GM19468 (cell line): Measurements from ENCODE around the gene SKIC2.
"Not testable (repeated sequence)": the region's sequence is repeated elsewhere in the genome, so short reads cannot be mapped to it uniquely, and the experiment has no call there.

Experiments used
- ATAC-seq: cut with Tn5 transposase; IDR thresholded peaks from one replicate; pipeline ENCODE4 v1.9.1; 2021; ENCODE audit warnings: mild to moderate bottlenecking, moderate library complexity, moderate number of reproducible peaks; ENCODE audit not compliant: unreplicated experiment; ENCODE audit errors: extremely low read depth

Gene SKIC2

GRCh38 chr6:31968326-31968725 lies 9.4 kb downstream of the SKIC2 start:
- no peak for ATAC-seq

GRCh38 chr6:31968791-31969711 lies 10.1 kb downstream of the SKIC2 start:
- ATAC-seq, result no peak

- ATAC-seq, result no peak
Measured at GRCh38 chr6:31969712-31970603, 11.0 kb downstream of the SKIC2 start.

- ATAC-seq, result no peak
Measured at GRCh38 chr6:31970604-31971271, 11.8 kb downstream of the SKIC2 start.

GRCh38 chr6:31971279-31971992 lies 12.5 kb downstream of the SKIC2 start:
- ATAC-seq, result no peak

GRCh38 chr6:31971993-31972708 lies 13.2 kb downstream of the SKIC2 start, which contains the start of gene DXO:
Gene DXO (minus strand): TSS chr6:31972138. CDS start chr6:31971675, 463 bp downstream.
- peak; percentile 72 for ATAC-seq

GRCh38 chr6:31972709-31973350 lies 13.9 kb downstream of the SKIC2 start:
- no peak for ATAC-seq

DNA sequence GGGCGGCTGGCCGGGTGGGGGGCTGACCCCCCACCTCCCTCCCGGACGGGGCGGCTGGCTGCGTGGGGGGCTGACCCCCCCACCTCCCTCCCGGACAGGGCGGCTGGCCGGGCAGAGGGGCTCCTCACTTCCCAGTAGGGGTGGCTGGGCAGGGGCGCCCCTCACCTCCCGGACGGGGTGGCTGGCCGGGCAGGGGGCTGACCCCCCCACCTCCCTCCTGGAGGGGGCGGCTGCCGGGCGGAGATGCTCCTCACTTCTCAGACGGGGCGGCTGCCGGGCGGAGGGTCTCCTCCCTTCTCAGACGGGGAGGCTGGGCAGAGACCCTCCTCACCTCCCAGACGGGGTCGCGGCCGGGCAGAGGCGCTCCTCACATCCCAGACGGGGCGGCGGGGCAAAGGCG lies 17.1 kb downstream of the SKIC2 start:
- not testable (repeated sequence) for ATAC-seq

DNA sequence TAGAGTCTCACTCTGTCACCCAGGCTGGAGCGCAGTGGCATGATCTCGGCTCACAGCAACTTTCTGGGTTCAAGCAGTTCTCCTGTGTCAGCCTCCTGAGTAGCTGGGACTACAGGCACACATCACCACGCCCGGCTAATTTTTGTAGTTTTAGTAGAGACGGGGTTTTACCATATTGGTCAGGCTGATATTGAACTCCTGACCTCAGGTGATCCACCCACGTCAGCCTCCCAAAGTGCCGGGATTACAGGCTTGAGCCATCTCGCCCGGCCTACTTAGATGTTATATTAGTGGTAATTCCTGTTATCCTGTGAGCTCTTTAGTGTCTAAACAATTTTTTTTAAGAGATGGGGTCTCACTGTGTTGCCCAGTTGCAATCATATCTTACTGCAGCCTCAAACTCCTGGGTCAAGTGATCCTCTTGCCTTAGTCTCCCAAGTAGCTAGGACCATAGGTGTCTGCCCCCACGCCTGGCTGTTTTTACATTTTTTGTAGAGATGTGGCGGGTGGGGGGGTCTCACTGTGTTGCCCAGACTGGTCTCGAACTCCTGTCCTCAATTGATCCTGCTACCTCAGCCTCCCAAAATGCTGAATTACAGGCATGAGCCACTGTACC lies 18.9 kb downstream of the SKIC2 start:
- ATAC-seq, result no peak

GRCh38 chr6:31978831-31979230 lies 19.9 kb downstream of the SKIC2 start:
- ATAC-seq, result no peak

DNA sequence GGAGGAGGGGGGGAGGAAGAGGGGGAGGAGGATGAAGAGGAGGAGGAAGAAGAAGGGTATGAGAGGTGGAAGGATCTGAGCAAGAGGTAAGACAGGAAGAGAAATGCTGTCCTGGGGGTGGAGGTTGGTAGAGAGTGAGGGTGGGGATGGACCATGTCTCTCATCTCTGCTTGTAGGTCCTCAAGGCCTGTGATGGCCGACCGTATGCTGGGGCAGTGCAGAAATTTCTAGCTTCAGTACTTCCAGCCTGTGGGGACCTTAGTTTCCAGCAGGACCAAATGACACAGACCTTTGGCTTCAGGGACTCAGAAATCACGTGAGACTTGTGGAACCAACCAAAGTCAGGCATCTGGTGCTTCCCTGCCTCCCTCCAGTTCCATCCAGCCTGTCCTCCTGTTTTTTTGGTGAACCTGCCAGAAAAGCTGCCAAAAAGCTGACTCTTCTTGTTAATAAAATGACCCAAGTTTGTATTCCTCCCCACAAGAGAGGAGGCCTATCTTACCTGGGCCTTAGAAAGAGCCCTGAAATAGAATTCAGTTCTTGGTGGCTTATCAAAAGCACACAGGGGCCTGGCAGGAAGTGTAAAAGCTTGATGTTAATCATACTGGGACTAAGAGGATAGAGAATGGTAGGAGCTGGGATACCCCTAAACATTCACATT lies 20.4 kb downstream of the SKIC2 start:
- ATAC-seq, result no peak

DNA sequence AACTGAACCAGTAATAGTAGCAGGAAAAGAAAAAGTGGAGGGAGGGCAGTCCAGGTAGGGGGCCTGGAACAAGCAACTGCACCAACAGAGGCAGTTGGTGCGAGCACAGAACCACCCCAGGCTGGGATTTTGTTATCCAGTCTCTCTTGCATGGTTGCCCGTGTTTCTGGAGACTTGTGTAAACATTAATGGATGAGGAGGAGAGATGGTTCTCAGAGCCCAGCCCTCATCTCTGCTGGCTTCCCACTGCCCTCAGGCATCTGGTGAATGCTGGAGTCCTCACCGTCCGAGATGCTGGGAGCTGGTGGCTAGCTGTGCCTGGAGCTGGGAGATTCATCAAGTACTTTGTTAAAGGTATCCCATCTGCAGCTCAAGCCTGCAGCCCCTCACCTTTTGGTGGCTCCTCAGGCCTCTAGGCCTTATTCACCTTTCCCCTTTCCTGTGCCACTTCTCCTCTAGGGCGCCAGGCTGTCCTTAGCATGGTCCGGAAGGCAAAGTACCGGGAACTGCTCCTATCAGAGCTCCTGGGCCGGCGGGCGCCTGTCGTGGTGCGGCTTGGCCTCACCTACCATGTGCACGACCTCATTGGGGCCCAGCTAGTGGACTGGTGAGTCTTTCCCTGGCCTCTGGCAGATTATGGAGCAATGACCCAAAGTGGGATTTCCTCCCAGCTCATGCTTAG lies 21.4 kb downstream of the SKIC2 start:
- not testable (repeated sequence) for ATAC-seq

- ATAC-seq, result not testable (repeated sequence)
Measured at GRCh38 chr6:31980998-31981397, 22.0 kb downstream of the SKIC2 start.

DNA sequence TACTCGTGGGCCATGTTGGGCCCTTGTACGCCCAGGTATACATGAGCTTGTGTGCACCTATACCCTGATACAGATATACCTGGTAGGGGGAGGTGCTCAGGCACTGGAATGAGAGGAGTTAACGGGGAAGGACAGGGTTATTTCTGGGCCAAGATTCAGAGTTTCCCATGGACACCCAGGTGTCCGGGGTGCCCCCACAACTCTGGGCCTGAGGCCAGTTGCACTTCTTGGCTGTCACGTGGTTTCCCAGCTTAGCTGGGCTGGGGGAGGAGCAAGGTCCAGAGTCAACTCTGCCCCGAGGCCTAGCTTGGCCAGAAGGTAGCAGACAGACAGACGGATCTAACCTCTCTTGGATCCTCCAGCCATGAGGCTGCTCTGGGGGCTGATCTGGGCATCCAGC lies 22.8 kb downstream of the SKIC2 start, which contains the start of gene C4A:
C4A (plus strand) TSS at position 314 of the 400 bp plus-strand sequence; CDS start at position 365, 51 bp downstream.
- ATAC-seq, result not testable (repeated sequence)

DNA sequence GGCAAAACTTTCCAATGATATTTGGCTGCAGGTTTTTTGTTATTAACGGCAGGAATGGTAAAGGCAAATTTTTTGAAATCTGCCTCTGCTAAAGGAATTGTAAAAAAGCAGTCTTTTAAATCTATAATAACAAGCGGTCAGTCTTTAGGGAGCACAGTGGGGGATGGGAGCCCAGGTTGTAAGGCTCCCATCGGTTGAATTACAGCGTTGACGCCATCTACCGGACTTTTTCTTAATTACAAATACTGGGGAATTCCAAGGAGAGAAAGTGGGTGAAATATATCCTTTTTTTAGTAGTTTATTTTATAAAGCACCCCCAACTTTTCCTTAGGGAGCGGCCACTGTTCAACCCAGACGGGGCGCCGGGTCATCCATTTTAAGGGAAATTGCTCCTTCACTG lies 30.4 kb downstream of the SKIC2 start:
- not testable (repeated sequence) for ATAC-seq

GRCh38 chr6:31994421-31994820 lies 35.4 kb downstream of the SKIC2 start:
- ATAC-seq, result not testable (repeated sequence)

GRCh38 chr6:31996385-31996784 lies 37.4 kb downstream of the SKIC2 start:
- ATAC-seq, result not testable (repeated sequence)
